Measurements from ENCODE around the gene HBEGF. TPM values are rescaled to one million over a fixed set of nuclear protein-coding genes. Genes with fewer than 3 reads are reported as not detected.

HBEGF gene
- total RNA-seq, 1 donor from 2014 or later = 257 TPM

DNA sequence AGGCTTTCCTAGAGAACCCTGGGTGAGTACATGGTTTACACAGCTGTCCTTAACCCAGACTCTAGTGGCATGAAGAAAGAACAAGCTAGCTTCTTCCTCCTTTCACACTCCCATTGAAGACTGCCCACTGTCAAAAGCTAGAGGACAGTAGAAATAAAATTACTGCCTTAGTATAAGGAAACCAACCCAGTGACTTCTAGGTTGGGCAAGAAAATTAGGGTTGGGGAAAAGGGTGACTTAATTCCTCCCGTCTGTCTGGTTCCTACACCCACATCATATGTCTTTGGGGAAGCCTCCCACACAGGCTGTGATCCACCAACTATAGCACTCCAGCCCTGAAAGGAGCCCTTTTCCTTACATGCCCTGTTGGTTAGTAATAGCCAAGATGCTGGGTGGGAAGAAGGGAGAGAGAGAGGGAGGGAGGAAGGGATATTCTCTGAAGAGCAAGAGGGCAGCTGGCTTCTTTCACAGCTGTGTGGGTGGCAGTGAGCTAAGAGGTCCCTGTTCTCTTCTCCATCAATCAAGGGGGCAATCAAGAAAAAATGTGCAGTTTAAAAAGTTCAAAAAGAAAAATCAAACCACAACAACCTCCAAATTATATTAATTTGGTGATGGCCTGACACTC, 21.7 kb downstream of the HBEGF start:
- peak overlapping the region; percentile 63 for H3K9ac ChIP-seq (ENCODE audit: low read length)
- FAIRE-seq (no peak), DNase-seq (ENCODE audit: low read depth) (peak; percentile 98)
- Mint-ChIP-seq H3K27ac (ENCODE audit: unreplicated experiment) (peak overlapping the region; percentile 99), H3K27me3 (ENCODE audit: low read depth, unreplicated experiment) (no peaks in the 10 kb centered on the region), H3K4me1 (ENCODE audit: low read depth, unreplicated experiment) (peaks cover 77% of the 10 kb centered on the region), H3K9me3 (ENCODE audit: unreplicated experiment) (no peaks in the 10 kb centered on the region), H3K36me3 (ENCODE audit: low read depth, unreplicated experiment) (peaks cover 2% of the 10 kb centered on the region), H3K4me3 (ENCODE audit: unreplicated experiment) (peak overlapping the region; percentile 46)
- H3K4me1 ChIP-seq (ENCODE audit: insufficient read depth, low read length) = peaks cover 49% of the 10 kb centered on the region
- no peak overlapping the region for H3K4me3 ChIP-seq (ENCODE audit: insufficient read depth, low read depth, low read length)
- TF ChIP-seq, protein P1, sequence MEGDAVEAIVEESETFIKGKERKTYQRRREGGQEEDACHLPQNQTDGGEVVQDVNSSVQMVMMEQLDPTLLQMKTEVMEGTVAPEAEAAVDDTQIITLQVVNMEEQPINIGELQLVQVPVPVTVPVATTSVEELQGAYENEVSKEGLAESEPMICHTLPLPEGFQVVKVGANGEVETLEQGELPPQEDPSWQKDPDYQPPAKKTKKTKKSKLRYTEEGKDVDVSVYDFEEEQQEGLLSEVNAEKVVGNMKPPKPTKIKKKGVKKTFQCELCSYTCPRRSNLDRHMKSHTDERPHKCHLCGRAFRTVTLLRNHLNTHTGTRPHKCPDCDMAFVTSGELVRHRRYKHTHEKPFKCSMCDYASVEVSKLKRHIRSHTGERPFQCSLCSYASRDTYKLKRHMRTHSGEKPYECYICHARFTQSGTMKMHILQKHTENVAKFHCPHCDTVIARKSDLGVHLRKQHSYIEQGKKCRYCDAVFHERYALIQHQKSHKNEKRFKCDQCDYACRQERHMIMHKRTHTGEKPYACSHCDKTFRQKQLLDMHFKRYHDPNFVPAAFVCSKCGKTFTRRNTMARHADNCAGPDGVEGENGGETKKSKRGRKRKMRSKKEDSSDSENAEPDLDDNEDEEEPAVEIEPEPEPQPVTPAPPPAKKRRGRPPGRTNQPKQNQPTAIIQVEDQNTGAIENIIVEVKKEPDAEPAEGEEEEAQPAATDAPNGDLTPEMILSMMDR (IDR thresholded peaks at IDR 0.05; ENCODE audit: insufficient read depth, low read depth, low read length) = no peak
- no peak for TF ChIP-seq EZH2 (IDR thresholded peaks at IDR 0.05; ENCODE audit: insufficient read depth, low read length)
- H3K9me3 ChIP-seq (ENCODE audit: insufficient read depth, low read depth, low read length) = no peaks in the 10 kb centered on the region
- no peaks in the 10 kb centered on the region for H3K27me3 ChIP-seq (ENCODE audit: insufficient read depth, low read length)
- H4K20me1 ChIP-seq (ENCODE audit: insufficient read depth, low read length) = no peaks in the 10 kb centered on the region
- H3K36me3 ChIP-seq (ENCODE audit: insufficient read depth, low read length) = no peaks in the 10 kb centered on the region
- H3K4me2 ChIP-seq (ENCODE audit: low read length) = peak overlapping the region; percentile 83
- peak overlapping the region; percentile 97 for H3K27ac ChIP-seq (ENCODE audit: low read depth, low read length)
- H3K79me2 ChIP-seq (ENCODE audit: insufficient read depth, low read length) = no peaks in the 10 kb centered on the region
- no peak overlapping the region for H2AFZ ChIP-seq (ENCODE audit: low read depth, low read length)

DNA sequence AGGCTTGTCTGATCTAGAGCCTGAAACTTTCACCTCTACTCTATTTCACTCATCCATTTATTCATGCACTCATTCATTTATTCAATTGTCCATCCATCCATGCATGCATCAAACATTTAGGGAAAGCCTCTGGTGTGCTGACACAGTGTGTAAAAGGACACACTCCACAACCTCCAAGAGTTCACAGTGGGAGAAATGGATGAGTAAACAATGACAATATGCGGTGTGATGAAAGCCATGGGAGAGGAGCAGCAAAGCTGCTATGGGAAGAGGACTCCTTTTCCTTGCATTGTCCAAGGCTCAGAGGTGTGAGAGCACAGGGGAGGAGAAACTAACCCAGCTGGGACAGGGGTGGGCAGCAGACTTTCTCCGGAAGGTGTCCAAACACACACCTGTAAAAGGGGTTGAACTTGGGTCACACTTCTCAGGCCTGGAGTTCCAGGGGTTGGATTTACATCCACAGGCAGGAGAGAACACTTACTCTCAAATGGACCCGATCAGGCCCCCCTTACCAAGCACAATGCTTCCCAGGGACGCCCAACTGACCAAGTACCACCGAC, 22.3 kb downstream of the HBEGF start:
- Histone ChIP-seq H3K36me3 (ENCODE audit: insufficient read depth, low read length) (no peaks in the 10 kb centered on the region), H3K9ac (ENCODE audit: low read length) (peak overlapping the region; percentile 63), H3K4me2 (ENCODE audit: low read length) (peak overlapping the region; percentile 83), H2AFZ (ENCODE audit: low read depth, low read length) (no peak overlapping the region), H3K4me1 (ENCODE audit: insufficient read depth, low read length) (peaks cover 49% of the 10 kb centered on the region), H3K4me3 (ENCODE audit: insufficient read depth, low read depth, low read length) (no peak overlapping the region), H3K79me2 (ENCODE audit: insufficient read depth, low read length) (no peaks in the 10 kb centered on the region), H4K20me1 (ENCODE audit: insufficient read depth, low read length) (no peaks in the 10 kb centered on the region), H3K27ac (ENCODE audit: low read depth, low read length) (peak overlapping the region; percentile 97), H3K9me3 (ENCODE audit: insufficient read depth, low read depth, low read length) (no peaks in the 10 kb centered on the region), H3K27me3 (ENCODE audit: insufficient read depth, low read length) (no peaks in the 10 kb centered on the region)
- Mint-ChIP-seq H3K9me3 (ENCODE audit: unreplicated experiment) (no peaks in the 10 kb centered on the region), H3K27ac (ENCODE audit: unreplicated experiment) (peak overlapping the region; percentile 99), H3K36me3 (ENCODE audit: low read depth, unreplicated experiment) (peaks cover 2% of the 10 kb centered on the region), H3K27me3 (ENCODE audit: low read depth, unreplicated experiment) (no peaks in the 10 kb centered on the region), H3K4me1 (ENCODE audit: low read depth, unreplicated experiment) (peaks cover 71% of the 10 kb centered on the region), H3K4me3 (ENCODE audit: unreplicated experiment) (no peak overlapping the region)
- peak; percentile 41 for DNase-seq (ENCODE audit: low read depth)
- no peak for FAIRE-seq
- TF ChIP-seq EZH2 (IDR thresholded peaks at IDR 0.05; ENCODE audit: insufficient read depth, low read length) = no peak
- TF ChIP-seq, protein P1 (IDR thresholded peaks at IDR 0.05; ENCODE audit: insufficient read depth, low read depth, low read length) = no peak

Data from astrocyte (in vitro differentiated cells and primary cell).